ENCODE results near the gene ECD. TPM values are rescaled to one million over a fixed set of nuclear protein-coding genes. Genes with fewer than 3 reads are reported as not detected.

Gene ECD
- polyA plus RNA-seq, 1 donor (not counting 4 experiments of a cell fraction or from before 2014, with no cell fraction given): 35.8 TPM

- FAIRE-seq (no peak), DNase-seq (ENCODE audit: low read depth, low spot score) (no peak)
- Histone ChIP-seq H4K20me1 (ENCODE audit: control insufficient read depth, extremely low read depth, insufficient read depth, low read length) (no peaks in the 10 kb centered on the region), H3K27me3 (ENCODE audit: control insufficient read depth, extremely low read depth, insufficient read depth, low read length) (no peaks in the 10 kb centered on the region), H3K4me2 (ENCODE audit: control insufficient read depth, extremely low read depth, insufficient read depth, low read depth, low read length) (peak overlapping the region; percentile 72), H3K79me2 (ENCODE audit: control insufficient read depth, insufficient read depth, low read length) (peaks cover 39% of the 10 kb centered on the region), H3K27ac (ENCODE audit: control insufficient read depth, insufficient read depth, low read length) (peak overlapping the region; percentile 81), H3K36me3 (ENCODE audit: control insufficient read depth in 2 of 2, extremely low read depth in 1 of 2, insufficient read depth in 2 of 2, low read length in 2 of 2) (peaks cover 0 to 1% of the 10 kb centered on the region in 2 experiments), H2AFZ (ENCODE audit: control insufficient read depth, low read length) (peak overlapping the region; percentile 69), H3K4me3 (ENCODE audit: control insufficient read depth in 2 of 3, extremely low read depth in 1 of 3, insufficient read depth in 2 of 3, low read depth in 1 of 3, low read length in 3 of 3) (peak overlapping the region; percentile 59 to 74 (median 70)), H3K9me1 (ENCODE audit: control insufficient read depth, extremely low read depth, insufficient read depth, low read length) (no peaks in the 10 kb centered on the region), H3K9me3 (ENCODE audit: control insufficient read depth, low read depth, low read length) (no peaks in the 10 kb centered on the region), H3K4me1 (ENCODE audit: control insufficient read depth, extremely low read depth, insufficient read depth, low read length) (peaks cover 13% of the 10 kb centered on the region), H3K9ac (ENCODE audit: control insufficient read depth, extremely low read depth, insufficient read depth, low read length) (peak overlapping the region; percentile 97)
- dilution Hi-C loops (cut with MboI; ENCODE audit: extremely low pct_ligation_motif_present, low sequenced_read_pairs): no loop called here
- no peak for TF ChIP-seq CTCF (optimal IDR thresholded peaks at IDR 0.05 in 1 of 3, IDR thresholded peaks at IDR 0.05 in 1 of 3, conservative IDR thresholded peaks at IDR 0.05 in 1 of 3; ENCODE audit: extremely low read depth in 1 of 3, insufficient read depth in 2 of 3, low read length in 3 of 3)
- no peak for TF ChIP-seq EZH2 (IDR thresholded peaks at IDR 0.05; ENCODE audit: low read length)
Observed at GRCh38 chr10:73097305-73097670, 70.5 kb downstream of the ECD start.

- H3K4me2 ChIP-seq (ENCODE audit: control insufficient read depth, extremely low read depth, insufficient read depth, low read depth, low read length): peak within 1 kb of the TSS; percentile 80
- peaks cover 45% of the 10 kb centered on the region for H3K79me2 ChIP-seq (ENCODE audit: control insufficient read depth, insufficient read depth, low read length)
- DNase-seq (ENCODE audit: low read depth, low spot score) (peak; percentile 83), FAIRE-seq (no peak)
- no peaks in the 10 kb centered on the region for H3K9me1 ChIP-seq (ENCODE audit: control insufficient read depth, extremely low read depth, insufficient read depth, low read length)
- H3K27me3 ChIP-seq (ENCODE audit: control insufficient read depth, extremely low read depth, insufficient read depth, low read length): no peaks in the 10 kb centered on the region
- H4K20me1 ChIP-seq (ENCODE audit: control insufficient read depth, extremely low read depth, insufficient read depth, low read length): no peaks in the 10 kb centered on the region
- peak within 1 kb of the TSS; percentile 59 to 74 (median 70) for H3K4me3 ChIP-seq (ENCODE audit: control insufficient read depth in 2 of 3, extremely low read depth in 1 of 3, insufficient read depth in 2 of 3, low read depth in 1 of 3, low read length in 3 of 3)
- H3K9me3 ChIP-seq (ENCODE audit: control insufficient read depth, low read depth, low read length): no peaks in the 10 kb centered on the region
- peaks cover 13% of the 10 kb centered on the region for H3K4me1 ChIP-seq (ENCODE audit: control insufficient read depth, extremely low read depth, insufficient read depth, low read length)
- peak within 1 kb of the TSS; percentile 97 for H3K9ac ChIP-seq (ENCODE audit: control insufficient read depth, extremely low read depth, insufficient read depth, low read length)
- no peak for TF ChIP-seq EZH2 (IDR thresholded peaks at IDR 0.05; ENCODE audit: low read length)
- TF ChIP-seq CTCF (optimal IDR thresholded peaks at IDR 0.05 in 1 of 3, IDR thresholded peaks at IDR 0.05 in 1 of 3, conservative IDR thresholded peaks at IDR 0.05 in 1 of 3; ENCODE audit: extremely low read depth in 1 of 3, insufficient read depth in 2 of 3, low read length in 3 of 3): peak; percentile 47 to 86 (median 80)
- H3K36me3 ChIP-seq (ENCODE audit: control insufficient read depth in 2 of 2, extremely low read depth in 1 of 2, insufficient read depth in 2 of 2, low read length in 2 of 2): peaks cover 0 to 1% of the 10 kb centered on the region in 2 experiments
- dilution Hi-C loops (cut with MboI; ENCODE audit: extremely low pct_ligation_motif_present, low sequenced_read_pairs): no loop called here
- peak within 1 kb of the TSS; percentile 77 for H2AFZ ChIP-seq (ENCODE audit: control insufficient read depth, low read length)
- peak within 1 kb of the TSS; percentile 81 for H3K27ac ChIP-seq (ENCODE audit: control insufficient read depth, insufficient read depth, low read length)
Observed at GRCh38 chr10:73096449-73097304, 71.1 kb downstream of the ECD start, which contains the start of gene P4HA1. Gene P4HA1, minus strand, starts transcription at chr10:73096866. Its CDS starts 21,983 bp downstream, at chr10:73074883.

Data from keratinocyte (primary cell).